NCI-H146 treated with DMSO at 0.1 percent for 48 hours (cell line): Measurements from ENCODE around the gene JAML.

ENCODE experiments used
- DNase-seq: peaks from one replicate; lab custom pipeline; 2025; ENCODE audit not compliant: unreplicated experiment; lab: John Stamatoyannopoulos, UW

JAML gene

DNA sequence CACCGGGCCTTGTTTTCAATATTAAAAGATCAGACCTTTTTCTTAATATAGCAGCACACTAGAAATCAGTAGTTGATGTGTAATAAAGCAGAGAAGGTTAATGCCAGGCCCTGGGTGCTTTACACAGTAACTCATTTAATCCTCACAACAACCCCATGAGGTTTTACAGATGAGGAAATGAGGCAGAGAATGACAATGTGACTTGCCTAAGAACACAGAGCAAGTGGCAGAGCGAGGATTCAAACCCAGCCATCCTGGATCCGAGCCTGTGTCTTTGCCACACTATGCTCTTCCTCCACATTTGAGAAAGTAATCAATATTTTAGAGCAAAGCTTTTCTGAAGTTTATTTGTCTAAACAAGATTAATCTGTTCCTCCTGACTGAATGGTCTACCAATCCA is 7.2 kb downstream of the JAML start:
- DNase-seq = no peak

DNA sequence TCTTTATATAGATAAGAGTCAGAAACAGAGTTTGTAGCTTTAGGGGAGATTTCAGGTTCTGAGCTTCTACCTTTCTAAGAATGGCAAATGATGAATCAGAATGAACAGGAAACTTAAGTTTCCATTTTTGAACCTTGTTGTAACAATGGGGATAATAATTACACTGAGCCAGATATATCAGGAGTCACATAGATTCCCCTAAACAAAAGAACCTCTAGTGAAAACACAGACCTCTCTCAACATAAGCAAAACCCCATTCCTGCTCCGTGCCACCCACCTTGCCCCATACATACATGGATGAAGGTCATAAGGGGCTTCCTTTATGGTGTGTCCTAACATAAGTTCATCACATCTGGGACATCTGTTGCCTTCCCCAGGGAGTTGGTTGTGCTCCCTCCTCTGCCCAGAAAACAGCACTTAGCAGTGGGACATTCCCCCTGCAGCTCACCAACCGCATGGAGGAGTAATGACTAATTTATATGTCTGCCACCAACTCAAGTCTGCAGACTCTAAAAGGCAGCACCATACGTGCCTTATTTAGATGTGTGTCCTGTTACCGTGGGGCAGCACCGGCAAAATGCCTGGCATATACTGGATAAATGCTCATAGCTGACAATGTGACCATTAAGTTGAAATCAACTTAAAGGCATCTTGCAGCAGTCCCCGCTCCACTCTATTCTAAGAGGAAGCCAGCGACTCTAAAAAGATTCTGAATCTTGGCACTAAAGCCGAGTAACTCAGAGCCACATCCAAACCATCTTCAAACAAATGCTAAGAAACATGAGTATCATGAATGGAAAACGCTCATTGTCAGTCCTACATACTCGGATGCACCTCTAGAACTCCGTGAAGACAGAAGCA is 8.0 kb downstream of the JAML start:
- no peak for DNase-seq

DNA sequence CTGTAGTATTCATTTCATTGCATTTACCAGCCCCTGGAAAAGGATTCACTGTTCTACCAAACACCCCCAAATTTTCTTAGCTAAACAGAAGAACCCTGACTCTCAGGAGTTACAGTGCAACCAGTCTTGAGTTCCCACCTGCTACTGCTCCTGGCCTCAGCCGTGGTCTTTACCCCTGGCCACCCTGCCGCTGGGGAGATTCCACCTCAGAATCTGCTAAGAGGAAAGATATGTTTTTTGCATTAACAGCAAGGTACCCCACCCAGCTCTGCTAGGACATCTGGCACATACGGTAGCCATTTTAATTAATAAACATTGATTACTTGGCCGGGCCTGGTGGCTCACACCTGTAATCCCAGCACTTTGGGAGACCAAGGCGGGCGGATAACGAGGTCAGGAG is 9.0 kb downstream of the JAML start:
- no peak for DNase-seq

DNA sequence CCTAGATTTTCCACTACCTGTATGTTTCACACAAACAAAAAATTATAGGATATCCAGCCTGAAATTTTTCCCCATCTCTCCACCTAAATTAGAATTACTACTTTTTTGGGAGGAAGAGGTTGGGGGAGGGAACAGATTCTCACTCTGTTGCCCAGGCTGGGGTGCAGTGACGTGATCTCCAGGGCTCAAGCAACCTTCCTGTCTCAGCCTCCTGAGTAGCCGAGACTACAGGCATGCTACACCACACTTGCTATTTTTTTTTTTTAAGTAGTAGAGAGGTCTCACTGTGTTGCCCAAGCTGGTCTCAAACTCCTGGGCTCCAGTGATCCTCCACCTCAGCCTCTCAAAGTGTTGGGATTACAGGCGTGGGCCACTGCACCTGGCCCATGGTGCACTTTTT is 9.5 kb downstream of the JAML start:
- DNase-seq = no peak

DNA sequence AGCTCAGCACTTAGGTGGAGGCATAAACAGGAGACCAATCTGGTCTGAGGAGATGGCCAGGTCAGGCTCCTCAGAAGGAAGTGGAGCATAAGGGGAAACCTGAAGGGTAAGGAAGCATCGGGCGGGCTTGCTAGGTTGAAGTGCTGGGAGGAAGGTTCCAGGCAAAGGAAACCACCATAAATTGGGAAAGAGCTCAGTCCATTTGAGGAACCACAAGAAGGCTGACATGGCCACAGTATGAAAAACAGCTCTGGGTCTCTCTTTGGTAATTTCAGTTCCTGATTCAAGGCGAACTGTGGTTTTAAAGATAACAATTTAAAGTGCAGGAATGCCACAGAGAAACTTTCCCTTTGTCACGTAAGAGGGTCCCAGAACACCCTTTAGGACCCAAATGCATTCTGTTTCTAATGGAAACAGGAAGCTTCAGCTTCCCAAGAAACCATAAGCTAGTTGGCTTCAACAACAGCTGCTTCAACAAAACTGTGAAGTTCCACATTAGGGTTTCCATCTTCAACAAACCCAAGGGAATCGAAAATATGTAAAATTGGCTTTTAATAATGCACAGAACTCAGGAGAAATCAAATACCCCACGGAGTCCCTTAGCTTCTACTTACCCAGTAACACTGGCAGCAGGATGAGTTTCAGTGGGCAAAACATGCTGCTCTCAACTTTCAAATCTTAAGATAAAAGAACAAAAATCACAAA is 10.4 kb downstream of the JAML start:
- no peak for DNase-seq

DNA sequence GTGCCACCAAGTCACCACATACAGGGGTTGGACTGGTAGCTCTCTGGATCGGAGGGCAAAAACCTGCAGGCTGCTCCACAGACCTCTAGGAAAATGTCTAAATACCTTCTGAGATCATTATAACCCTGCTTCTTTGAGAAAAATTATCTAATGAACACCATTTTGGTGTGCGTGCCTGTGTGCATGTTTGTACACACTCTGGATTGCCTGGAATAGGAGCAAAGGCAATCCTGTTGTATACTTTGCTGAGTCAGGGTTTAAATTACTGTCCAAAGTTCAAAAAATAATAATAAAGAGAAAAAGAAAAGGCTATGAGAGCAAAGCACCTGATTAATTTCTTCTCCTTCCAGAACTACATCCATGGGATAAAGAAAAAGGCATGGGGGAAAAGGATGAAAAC is 11.0 kb downstream of the JAML start:
- no peak for DNase-seq

DNA sequence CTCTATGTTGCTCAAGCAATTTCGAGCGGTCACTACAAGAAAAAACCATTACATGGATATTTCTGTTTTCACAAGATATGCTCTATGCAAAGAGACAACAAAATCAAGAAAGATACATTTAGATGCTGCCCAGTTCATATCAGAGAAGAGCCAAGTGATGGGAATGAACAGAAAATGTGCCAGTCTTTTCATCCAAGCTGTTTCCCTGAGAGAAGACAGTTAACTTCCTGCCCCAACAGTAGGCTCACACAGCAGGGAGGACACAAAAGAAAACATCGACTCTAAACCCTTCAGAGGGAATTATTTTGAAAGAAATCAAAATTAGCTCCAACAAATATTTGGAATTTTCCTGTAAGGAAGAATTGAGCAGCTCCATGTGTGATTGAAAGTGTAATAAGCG is 11.6 kb downstream of the JAML start:
- no peak for DNase-seq

DNA sequence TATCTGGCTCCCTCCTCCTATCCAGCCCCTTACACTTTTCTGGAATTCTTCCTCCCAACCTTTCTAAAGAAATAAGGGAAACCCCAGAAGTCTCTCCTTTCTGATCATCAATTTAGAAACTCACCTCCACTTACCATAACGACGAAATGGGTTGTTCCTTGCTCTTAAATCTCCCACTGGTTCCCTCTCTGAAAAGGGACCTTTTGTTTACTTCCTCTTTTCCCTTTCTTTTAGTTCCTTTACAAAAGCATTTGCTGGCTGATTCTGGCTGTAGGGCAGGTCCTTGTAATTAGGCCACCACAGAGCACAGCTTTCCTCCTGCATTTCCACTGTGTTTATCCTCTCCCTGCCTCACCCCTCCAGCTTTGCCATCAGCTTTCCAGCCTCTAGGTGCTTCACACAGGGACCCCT is 12.0 kb downstream of the JAML start:
- DNase-seq = no peak

DNA sequence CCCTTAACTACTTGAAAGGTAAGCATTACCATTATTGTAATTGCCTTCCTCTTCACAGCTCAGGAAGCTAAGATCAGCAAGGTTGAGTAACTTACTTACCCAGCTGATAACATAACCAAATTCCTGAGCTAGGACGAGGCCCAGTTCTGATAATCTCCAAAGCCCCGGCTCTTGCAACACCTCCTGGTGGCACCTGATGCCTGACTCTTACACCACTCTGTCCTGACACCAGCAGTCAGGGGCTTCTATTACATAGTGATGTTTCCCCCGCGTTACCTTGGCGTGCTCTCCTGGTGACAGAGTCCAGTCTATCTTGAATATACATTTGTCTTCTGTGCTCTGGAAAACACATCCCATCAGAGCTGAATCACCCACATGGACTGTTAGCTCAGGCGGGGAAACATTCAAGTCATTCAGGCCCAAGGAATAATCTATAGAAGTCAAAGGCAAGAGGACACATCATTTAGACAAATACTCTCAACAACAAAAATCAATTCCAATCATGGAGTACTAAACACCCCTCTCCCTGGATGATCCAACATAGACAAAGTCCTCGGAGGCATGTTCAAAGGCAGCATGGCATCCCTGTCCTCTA is 12.6 kb downstream of the JAML start:
- DNase-seq = no peak

DNA sequence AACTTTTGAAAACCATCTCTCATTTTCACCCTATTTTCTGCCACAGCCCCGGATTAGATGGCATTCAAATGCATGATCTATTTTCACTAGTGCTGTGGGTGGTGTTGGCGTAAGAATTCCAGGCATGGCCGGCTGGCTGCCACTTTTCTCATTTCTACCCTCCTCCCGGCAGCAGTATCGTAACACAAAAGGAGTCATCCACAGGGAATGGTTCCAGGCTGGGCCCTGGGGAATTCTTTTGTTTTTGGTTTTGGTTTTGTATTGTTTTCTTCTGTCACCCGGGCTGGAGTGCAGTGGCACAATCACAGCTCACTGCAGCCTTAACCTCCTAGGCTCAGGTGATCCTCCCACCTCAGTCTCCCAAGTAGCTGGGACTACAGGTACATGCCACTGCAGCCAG is 13.8 kb downstream of the JAML start:
- DNase-seq = no peak

DNA sequence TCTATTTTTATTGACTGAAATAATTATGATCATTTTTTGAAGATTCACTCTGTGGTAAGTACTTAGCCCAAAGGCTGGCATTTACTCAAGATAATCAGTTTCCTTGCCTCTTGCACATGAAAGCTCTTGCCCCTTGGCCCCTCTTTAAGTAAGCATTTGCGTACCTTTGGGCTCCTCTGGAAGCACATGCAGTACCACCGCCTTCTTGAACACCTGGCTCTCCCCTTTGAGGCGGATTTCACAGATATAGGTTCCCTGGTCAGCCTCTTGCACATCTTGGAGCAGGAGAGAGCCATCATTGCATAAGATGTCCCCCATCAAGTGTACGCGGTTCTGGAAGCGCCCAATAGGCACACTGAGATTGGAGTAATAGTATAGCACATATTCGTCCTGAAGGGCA is 14.5 kb downstream of the JAML start:
- DNase-seq = no peak

DNA sequence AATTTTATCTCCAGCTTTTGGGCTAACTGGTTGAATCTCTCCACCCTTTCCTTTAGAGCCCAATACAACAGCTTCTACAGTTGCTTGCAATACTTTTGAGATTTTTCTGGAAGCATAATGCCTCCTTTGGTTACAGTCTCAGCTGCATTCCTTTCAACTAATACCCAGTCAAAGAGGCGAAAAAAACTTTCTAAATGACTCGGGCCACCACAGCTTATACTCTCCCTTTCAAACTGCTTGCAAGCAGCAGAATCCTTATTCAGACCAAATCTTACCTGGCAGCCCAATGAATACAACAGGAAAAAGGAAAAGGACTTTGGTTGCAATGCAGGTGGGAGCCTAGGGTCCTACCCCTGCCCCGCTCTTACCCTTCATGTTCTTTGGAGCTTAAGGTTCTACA is 15.8 kb downstream of the JAML start:
- no peak for DNase-seq

DNA sequence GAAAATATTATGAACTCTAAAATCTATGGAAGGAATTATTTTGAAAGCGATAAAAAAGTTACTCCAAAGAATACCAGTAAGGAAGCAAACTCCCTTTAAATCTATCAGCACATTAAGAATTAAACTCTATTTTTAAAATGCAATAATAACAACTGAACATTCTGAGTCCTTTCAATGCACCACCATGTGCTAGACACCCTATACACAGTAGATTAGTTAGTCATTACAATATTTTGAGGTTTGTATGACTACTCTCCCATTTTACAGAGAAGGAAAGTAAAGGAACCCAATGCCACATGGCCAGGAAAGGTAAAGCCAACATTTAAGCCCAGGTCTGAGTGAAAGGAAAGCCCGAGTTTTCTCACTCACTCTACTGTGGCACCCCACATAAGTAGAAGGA is 17.7 kb downstream of the JAML start:
- DNase-seq = no peak

DNA sequence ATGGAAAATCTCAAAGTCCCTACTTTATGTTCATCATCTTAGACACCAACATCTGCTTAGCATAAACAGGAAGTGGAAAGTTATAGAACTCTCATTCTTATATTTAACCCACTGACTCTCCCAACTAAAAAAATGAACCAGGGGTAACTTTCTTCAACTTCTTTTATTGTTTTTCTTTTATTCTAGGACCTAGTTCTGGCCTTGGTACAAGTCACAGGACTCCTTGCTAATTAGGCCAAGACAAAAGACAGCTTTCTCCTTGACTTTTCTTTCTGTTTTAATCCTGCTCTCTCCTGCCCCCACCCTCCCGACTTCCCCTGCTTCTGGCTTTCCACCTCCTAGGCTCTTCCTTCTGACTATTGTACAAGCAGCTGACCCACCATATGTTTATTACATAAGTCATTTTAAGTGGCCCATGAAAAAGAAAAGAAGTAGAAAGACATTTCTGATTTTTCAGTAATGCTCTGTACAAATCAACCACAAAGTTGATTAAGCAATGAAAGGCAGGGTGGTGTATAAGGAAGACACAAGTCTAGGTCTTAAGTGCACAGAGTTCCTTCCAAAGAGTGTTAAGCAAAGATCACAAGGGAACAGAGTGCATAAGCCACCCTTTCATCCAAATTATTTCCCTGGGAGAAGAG is 18.3 kb downstream of the JAML start:
- no peak for DNase-seq

DNA sequence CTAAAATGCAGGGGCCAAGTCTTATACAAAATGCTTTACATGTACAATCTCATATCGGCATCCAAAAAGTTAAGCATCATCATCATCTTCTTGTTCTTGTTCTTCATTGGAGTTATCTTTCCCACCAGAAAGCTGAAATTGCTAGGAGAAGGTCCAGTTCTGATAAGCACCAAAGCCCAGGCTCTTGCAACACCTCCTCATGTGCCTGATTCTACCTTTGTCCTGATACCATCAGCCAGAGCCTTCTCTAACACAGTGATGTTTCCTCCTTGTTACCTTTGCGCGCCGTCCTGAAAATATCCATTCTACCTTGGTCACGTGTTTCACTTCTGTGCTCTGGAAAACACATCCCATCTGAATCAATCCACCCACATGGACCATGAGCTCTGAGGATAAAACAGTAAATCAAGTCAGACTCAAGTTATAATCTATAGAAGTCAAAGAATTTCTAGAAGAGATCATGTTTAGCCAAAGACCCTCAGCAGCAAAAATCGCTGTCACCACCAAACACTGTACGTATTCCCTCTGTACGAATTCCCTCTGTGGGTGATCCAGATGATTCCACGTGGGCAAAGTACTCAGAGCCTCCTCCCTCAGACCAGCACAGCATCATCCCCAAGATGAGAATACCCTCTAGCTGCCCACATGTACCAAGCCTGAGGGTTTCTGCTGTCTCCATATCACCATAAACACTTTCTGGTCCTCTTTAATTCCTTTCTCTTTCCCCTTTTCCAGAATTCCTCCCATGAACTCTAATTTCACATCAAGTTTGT is 19.0 kb downstream of the JAML start:
- no peak for DNase-seq

DNA sequence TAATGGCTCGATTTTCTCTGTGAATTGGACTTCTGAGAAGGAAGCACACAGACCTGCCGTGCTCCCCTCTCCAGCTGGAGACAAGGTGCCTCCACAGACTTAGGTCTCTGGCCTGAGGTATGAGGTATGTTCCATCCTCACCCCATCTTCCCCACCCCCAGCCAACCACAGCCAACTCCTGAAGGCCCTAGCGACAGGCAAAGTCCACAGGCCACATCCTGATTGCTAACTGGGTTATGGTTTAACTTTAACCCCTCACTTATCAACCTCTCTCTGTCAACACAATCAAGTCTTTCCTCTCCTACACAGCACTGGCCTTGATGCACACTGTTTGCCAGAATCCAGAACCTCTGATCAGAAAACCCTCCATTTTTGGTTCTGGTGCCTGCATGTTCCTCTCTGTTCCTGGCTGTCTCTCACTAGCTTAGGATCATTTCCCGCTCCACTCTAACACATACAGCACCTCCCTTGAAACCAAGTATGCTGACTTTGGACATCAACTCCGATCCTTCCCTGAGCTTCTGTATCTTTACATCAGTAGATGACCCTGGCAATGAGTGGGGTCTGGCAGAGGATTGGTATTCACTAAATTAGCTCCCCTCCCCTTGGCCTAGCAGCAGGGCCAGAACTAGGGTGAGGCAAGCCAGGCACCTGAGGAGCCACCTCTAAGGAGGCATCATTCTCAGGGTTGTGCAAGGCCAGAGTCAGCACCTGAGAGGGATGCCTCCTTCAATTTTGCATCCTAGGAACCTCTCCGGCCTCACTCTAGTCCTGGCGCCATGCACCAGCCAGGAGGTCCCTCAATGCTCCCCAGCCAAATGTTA is 22.0 kb downstream of the JAML start:
- no peak for DNase-seq

DNA sequence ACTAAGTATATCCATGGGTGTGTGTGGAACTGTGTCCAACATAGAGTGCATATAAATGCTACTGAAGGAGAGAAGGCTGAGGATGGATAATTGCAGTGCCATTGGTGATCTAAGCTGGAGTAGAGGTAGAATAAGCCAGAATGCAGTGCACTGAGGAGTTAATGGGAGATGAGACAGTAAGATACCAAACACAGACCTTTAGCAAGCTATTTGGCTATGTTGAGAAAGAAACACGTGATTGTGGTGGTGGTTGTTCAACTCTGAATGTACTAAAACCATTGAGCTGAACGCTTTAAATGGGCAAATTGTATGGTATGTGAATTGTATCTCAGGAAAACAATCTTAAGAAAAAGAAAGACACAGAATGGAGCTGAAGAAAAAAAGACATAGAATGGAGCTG is 22.8 kb downstream of the JAML start:
- DNase-seq = no peak

DNA sequence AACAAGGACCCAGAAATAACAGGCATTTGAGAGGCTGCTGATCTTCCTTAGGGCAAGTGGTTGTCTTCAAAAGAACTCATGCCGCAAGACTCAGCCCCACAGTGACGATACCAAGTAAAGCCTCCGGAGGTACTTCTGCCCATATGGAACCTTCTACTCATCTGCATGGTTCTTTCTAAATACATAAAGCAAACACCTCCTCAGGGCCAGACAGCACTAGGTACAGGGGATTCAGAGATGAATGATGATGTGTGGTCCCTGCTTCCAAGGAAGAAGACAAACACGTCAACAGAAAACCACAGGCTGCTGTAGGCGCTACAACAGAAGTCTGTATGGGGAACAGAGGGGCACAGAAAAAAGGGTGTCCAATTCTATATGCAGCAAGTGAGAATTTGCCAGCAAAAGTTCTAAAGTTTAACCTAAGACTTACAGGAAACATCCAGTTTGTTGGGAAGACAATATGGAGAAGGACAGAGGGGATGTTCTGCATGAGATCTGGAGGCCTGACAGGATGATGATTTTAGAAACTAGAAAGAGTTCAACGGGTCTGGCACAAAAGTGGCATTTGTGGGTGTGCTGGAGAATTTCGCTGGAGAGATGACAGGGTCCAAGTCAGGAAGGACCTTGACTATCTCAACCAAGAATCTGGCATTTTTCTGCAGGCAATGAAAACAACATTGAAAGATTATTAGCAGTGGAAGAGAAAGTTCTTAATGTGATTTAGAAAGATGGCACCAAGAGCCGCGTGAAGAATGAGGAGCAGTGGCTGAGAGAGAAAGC is 23.7 kb downstream of the JAML start:
- no peak for DNase-seq

DNA sequence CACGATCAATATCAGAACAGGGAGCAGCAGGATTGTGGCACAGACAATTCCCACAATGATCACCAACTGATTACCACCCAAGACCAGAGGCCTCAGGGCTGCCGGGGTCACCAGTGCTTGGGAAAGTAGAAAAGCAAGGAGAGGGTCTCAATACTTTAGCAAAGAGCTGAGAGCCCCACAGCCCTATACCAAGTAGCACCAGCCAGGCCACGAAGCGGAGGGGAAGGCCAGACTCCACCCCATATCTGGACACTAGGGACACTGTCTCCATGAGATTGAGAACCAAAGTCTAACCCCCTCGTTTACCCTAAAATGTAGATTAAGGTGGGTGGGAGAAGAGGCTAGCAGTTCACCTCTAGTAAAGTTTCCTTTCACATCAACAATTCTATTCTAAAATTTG is 24.3 kb downstream of the JAML start:
- DNase-seq = no peak
